ENCODE measurements around the gene RETN.

- TF ChIP-seq CTCF (IDR thresholded peaks at IDR 0.05) (no peak), POLR2A (IDR thresholded peaks at IDR 0.05) (no peak), POLR2AphosphoS5 (IDR thresholded peaks at IDR 0.05) (no peak)
These were observed 40.1 kb upstream of the RETN start for GRCh38 chr19:7628589-7629311.
